ENCODE measurements around the gene ICAM2.
"Not testable (repeated sequence)": the region's sequence is repeated elsewhere in the genome, so short reads cannot be mapped to it uniquely, and the experiment has no call there.

ICAM2 gene

DNA sequence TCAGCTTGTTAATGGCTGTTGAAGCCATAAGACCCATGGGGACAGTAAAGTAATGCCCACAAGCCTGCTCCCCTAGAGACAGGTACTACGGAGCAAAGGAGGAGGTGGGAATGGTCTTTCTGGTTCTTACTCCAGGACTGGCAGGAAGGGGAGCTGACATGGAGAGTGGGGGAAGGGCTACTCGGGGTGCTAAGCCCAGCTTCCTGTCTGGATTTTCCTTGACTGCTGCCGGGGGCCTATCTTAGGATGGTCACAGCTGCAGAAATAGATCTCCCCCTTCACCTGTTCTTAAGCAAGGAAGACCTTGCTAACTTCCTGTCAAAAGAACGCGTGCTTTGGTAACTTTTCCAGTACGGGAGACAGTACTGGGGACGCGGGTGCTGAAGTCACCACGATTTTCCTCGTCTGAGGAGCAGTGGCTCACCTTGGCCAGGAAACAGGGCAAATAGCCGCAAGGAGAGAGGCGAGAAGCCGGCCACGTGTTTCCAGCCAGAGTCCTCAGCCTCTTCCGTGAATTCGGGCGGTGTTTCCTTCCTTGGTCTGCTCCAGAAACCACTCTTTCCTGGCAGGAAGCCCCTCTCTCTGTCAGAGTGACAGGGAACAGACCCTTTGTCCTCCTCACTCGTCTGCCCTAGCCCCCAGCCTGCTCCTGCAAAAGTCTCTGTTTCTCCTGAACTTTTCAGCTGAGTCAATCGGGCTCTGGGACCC lies 22.9 kb downstream of the ICAM2 start:
- DNase-seq (ENCODE audit: low read depth in 2 of 2), result no peak

DNA sequence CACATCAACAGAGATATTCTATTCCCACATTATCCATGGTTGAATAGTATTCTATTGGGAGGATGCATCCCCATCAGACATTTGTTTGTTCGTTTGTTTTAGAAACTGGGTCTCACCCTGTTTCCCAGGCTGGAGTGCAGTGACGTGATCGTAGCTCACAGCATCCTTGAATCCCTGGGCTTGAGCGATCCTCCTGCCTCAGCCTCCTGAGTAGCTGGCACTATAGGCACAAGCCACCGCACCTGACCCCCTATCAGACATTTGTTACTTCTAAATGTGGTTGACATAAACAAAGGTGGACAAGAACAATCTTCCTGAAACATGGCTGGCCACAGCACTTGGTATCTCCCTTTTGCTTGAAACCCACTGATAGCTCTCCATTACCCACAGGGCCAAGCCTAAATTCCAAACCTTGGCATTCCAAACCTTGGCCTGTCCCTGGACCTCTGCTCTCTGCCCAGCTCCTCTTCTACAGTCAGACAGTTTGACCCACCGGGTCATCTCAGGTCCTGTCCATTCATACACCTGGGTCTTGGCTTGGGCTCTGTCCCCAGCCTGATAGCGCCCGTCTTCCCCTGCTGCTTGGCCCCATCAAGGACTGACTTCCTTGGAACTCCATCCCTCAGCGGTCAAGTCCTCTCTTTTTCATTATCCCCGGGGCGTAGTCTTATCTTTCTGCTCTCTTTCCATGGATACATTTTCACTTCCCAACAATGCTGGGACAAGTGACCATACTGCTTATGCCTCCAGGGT lies 23.8 kb downstream of the ICAM2 start:
- DNase-seq (ENCODE audit: low read depth in 2 of 2), result no peak

DNA sequence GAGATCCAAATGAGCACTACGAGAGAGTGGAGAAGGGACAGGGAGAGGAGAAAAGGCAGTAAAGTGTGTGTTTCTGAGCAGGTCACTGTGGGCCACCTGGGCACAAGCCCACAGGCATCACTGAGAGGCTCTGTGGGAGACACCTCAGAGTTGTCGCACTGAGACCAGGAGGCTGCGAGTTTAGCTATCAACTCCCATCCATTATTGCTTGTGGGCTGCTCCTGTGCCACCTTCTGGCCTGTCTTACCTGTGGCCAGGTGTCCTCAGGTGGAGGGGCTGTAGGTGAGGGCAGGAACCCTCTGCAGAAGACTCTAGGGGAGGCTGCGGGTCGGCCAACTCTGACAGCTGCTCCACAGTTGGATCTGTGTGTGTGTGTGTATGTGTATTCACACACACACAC lies 24.8 kb downstream of the ICAM2 start:
- DNase-seq (ENCODE audit: low read depth in 2 of 2), result no peak

DNA sequence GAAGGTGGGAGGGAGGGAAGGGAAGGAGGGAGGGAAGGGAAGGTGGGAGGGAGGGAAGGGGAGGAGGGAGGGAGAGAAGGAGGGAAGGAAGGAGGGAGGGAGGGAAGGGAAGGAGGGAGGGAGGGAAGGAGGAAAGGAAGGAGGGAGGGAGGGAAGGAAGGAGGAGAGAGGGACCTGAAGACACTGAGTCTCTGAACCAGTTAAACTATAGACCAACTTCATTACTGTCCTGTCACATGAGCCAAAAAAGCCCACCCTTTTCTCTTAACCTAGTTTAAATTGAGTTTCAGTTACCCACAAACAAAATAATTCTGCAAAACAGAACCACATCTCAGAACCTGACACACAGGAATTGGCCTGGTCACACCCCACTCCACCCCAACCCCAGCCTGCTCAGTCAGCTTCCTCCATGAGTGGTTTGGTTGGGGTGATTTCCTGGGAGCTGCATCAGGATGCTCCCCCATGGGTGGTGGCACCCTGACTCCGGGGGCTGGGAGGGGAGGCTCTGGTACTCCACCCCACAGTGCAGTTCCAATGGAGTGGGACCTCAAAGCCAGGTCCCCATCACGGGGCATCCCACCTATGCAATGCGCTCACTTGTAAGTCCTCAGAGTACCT lies 27.0 kb downstream of the ICAM2 start:
- no peak for DNase-seq (ENCODE audit: low read depth in 2 of 2)

DNA sequence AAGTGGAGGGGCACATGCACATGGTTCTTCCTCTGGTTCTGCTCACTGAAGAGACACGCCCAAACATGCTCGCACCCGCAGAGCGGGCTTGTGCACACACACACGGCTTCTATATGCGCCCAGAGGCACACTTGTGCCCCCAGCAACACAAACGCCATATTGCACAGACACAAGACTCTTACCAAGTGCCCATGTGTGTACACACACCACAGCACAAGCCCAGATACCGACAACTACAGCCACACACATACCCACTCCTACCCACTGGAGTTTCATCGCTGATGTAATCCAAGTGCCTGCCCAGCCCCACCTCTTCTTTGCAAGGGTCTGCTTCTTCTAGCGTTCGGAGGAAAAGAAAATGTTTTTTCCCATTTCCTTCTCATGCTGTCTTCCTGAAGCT lies 28.8 kb downstream of the ICAM2 start:
- no peak for DNase-seq (ENCODE audit: low read depth in 2 of 2)

DNA sequence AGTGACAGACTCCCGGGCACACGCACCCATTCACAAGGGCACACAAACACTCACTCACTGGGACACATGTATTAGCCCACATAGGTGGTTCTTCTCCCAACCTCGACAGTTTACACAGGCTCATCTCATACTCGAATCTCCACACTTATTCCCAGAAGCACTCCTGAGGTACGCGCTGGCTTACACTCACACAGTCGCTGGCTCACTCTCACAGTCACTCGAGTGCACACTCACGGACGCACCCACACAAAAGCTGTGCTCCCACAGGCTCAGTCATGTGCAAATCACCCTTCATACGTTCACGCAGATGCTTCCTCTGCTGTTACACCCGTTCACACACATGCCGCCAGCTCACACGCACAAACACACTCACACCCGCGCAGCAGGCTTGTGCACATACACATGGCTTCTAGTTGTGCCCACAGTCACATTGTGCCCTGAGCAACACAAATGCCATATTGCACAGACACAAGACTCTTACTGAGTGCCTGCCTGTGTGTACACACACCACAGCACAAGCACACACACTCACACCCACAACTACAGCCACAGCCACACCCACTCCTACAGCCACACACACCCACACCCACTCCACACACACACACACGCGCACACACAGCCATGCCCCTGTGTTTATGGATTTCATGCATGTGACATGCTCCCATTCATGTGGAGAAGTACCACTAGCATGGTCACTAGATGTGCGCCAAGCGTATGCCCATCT lies 30.6 kb downstream of the ICAM2 start:
- no peak for DNase-seq (ENCODE audit: low read depth in 2 of 2)

DNA sequence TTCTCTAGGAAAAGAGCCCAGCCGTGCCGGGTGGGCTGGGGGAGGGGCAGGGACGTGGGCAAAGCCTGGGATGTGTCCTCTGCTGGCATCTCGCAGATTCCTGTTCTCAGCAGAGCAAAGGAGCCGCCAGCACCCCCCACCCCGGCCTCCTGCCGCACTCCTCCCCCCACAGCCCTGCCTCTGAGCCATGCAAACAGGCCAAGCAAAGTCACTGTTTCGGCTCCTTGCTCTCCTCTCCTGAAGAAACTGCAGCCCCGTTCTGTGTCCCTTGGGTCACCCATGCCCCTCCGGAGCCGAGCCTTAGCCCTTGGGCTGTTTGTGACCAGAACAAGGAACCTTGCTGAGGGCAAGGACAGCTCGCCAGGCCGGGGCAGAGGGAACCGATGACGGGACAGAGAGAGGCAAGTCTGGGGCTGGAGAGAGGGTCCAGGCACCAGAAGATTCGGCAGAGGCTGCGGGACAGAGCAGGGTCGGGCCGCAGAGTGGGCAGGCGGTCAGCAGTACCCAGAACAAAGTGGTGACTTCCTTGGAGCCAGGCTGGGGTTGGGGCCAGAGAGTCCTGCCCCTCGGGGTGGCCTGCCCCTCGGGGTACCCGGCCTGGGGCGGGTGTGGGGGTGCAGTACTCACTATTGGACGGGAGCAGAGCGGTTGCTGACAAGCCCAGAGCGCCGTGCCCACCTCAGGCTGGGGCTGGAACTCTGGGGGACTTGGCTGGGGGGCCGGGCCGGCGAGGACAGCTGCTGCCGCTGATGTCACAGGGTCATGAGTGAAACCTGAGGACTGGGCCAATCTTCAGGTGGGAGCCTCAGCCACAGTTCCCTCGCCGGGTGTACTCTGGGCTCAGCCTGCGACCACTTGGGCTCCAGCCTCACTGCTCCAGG lies 31.5 kb downstream of the ICAM2 start:
- no peak for DNase-seq (ENCODE audit: low read depth in 2 of 2)

DNA sequence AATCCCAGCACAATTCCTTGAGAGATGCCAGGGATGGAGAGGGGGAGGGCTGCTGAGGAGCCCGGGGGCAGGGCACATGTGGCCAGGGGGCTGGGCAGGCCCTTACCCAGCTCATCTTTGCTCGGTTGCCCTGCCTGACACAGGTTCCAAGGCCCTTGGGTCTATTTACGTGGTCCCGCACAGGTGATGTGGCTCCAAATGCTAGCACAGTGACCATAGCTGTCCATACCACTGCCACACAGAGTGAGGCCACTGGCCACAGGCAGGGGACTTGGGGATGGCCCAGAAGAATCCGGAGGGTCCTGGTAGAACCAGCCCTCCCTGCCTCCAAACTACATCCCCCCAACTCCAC lies 32.3 kb downstream of the ICAM2 start:
- no peak for DNase-seq (ENCODE audit: low read depth in 2 of 2)

DNA sequence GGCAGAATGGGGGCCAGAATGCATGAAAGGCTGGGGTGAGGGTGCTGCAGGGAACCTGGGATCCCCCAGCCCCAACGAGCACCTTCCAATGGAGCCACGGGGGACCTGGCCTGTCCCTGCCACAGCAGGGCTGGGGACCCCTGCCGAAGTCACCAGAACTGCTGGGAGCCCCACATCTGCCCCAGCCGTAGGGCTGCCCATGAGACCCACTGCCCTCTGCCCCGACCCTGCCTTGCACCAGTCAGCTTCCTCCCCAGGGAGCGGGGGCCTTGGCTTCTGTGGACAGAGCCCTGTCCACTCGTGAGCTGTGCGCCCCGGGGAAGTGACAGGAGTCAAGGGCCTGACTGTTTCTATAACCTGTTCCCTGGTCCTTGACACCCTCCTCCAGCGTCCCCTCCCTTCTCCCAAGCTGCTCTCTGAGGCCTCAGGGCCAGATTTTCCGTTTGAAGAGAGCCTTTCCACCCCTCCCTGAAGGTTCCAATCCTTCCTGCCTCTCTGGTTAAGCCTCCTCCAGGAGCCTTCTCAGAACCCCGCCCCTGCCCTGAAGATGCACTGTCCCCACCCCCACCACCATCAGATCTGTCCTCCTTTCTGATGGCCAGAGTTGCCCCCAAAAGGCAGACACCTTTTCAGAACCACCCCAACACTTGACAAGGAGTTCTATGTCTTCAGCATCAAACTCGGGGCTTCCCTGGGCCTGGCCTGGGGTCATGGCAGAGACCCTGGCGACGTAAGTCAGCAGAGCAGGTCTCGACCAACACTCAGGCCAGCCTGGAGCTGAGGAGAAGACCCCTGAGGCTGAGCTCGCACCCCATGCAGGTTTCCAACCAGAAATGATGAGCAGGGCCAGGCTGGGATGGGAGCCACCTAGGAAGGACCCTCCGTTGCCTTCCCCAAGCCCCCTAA lies 33.0 kb downstream of the ICAM2 start:
- no peak for DNase-seq (ENCODE audit: low read depth in 2 of 2)

DNA sequence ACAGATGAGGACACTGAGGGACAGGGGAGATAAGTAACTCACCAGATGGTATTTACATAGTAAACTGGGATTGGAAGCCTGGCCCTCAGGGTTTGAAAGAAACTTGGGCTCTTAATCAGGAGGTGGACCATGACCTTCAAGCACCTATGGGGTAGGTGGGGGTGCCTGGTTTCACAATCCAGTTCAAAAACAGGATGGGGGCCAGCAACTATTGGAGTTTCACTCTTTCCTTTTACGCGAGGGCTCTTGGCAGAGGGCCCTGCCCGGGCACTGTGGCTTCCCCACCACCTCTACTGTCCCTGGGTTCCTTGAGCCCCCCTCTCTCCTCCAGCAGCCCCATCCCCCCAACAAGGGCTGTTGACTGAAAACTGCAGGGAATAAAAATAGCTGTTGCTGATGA lies 33.6 kb downstream of the ICAM2 start:
- no peak for DNase-seq (ENCODE audit: low read depth in 2 of 2)

DNA sequence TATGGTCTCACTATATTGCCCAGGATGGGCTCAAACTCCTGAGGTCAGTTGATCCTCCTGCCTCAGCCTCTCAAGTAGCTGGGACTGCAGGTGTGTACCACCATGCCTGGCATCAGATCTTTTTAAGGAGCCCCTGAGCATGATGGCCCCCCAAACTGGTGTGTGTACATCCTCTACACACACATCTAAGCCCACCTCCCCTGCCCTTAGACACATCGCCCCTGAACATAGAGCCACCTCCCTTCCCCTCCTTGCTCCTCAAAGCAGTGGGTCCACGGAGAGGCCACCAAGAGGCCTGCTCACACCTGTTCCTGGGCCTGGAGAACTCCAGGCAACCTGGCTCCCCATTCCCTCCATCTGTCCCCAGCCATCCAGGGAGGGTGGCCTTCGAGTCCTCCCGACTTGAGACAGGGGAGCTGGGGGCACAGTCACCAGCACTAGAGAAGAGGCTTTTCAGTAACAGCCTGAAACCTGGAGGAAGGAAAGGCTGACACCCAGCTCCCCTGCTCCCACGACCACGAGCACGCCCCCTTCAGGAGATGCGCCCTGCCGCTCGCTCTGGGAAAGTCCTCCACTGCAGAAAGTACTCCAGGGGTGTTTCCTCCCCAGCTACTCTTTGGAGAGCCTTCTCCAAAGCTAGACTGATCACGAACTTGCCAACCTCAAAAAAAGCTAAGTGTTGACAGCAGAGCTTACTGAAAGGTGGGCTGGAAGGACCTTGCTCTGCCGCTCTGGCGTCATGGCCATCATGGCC lies 34.9 kb downstream of the ICAM2 start:
- DNase-seq (ENCODE audit: low read depth in 2 of 2), result no peak

DNA sequence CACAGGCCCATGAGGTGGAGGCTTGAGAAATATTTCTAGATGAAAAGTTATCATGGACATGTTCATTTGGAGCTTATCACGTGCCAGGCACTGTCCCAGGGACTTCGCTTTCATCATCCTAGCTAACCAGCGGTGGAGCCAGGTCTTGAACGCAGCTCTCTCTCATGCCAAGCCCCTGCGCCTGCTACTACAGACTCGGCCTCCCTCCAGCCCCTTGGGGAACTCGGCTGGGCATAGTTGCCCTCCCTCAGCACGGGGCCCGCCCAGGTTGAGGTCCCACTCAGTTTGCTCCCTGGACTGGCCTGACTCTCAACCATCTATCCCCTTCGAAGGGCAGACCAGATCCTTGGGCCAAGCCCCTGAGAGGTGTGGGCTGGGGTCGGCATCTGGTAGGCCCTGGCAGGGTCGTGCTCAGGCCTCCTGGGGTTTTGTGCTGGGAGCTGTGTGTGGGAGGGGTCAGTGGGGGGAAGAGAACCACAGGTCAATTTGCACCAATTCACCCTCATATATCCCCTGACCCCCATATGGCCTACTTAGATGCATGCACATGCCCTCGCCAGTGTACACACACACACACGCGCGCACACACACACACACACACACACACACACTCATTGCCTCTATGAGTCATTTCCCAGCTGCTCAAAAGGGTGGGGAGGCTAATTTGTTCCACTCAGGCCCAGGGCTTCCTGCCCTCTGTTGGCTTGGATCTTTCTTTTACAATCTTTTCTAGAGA lies 35.6 kb downstream of the ICAM2 start:
- peak; percentile 38 to 42 for DNase-seq (ENCODE audit: low read depth in 2 of 2)

DNA sequence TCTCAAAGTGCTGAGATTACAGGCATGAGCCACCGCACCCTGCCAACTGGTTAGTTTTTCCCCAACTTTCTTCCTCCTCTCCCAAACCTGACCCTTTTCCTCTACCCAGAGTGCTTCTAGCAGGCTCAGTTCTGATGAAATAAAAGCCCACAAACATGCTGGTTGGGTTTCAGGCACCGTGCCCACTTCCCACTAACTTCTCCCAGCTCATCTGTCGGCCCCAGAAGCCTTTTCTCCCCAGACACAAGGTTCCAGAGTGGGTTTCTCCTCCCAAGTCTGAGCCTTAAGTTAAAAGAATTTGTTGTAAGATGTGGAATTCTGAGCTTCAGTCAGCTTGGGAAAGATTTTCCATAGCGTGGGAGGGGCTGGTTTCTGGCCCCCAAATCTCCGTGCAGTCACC lies 36.2 kb downstream of the ICAM2 start:
- DNase-seq (ENCODE audit: low read depth in 2 of 2), result no peak

DNA sequence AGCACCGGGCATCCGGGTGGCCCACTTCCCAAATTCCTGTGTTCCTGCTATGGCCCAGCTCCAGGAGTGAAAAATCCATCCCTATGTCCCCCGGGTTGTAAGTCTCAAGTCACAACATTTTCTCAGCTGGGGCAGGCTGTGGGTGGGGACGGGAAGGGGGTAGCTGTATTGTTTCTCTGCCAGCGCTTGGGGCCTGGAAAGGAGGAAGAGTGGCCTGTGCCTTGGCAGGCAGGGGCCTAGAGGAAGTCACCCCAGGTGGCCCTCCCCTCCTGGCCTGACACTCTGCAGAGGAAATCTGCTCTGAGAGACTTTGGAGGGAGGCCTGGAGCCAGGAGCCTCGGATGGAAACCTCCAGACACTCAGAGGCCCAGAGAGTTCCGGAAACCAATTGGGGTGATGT lies 37.1 kb downstream of the ICAM2 start:
- DNase-seq (ENCODE audit: low read depth in 2 of 2), result no peak

DNA sequence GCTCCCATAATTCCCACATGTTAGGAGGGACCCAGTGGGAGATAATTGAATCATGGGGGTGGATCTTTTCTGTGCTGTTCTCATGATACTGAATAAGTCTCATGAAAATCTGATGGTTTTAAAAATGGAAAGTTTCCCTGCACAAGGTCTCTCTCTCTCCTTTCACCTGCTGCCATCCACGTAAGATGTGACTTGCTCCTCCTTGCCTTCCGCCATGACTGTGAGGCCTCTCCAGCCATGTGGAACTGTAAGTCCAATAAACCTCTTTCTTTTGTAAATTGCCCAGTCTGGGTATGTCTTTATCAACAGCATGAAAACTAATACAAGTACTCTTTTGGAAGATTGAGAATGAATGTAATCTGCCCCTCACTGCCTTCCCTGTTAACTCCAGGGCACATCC lies 37.8 kb downstream of the ICAM2 start:
- not testable (repeated sequence) for DNase-seq (ENCODE audit: low read depth in 2 of 2)

DNA sequence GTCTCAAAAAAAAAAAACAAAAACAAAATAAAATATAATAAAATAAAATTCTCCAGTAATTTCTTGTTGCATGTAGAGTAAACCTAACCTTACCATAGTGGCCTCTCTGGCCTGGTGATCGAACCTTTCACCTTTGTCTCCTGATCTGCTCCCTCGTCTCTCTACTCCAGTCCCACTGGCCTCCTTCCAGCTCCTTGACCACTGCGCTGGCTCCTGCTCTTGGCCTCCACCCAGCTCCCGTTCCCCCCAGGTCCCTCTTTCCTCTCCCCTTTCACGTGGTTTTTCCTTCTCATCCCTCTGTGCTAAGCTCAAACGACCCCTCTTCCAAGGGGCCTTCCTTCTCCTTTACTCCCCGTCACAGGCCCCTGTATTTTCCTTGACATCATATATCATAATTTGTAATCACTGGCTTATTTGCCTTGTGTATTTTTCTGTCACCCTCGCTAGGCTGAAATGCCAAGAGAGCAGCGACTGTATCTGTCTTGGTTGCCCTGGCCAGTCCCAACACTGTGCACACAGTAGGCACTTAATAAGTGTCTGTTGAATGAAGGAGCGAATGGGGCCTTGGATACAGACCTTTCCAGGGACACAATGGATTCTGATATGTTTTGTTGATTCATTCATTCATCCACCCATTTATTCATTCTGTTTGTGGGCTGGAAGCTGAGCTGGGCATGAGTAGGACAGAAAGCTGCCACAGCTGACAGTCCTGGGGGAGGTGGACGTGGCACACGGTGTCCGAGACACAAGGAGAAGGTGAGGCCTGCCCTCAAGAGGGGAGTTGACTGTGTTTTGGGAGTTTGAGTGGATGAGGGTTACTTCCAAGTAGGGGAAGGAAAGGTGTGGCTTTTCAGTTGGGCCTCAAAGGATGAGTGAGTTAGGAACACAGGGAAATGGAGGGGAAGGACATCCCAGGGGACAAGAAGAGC lies 41.9 kb downstream of the ICAM2 start:
- DNase-seq (ENCODE audit: low read depth in 2 of 2), result no peak

DNA sequence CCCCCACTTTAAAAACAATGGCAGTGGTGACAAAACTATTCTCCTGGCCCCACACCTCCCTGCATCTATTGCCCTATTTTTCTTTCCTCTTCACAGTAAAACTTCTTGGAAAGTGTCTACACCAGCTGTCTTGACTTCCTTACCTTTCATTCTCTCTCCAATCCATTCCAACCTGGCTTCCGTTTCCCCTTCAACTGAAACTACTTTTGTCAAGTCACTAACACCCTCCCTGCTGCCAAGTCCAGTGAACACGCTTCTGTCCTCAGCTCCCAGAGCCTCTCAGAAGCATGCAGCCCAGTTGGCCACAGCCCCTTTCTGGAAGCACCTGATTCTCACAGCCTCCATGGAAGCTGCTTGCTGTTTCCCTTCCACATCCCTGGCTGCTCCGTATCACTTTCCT lies 43.7 kb downstream of the ICAM2 start:
- no peak for DNase-seq (ENCODE audit: low read depth in 2 of 2)

DNA sequence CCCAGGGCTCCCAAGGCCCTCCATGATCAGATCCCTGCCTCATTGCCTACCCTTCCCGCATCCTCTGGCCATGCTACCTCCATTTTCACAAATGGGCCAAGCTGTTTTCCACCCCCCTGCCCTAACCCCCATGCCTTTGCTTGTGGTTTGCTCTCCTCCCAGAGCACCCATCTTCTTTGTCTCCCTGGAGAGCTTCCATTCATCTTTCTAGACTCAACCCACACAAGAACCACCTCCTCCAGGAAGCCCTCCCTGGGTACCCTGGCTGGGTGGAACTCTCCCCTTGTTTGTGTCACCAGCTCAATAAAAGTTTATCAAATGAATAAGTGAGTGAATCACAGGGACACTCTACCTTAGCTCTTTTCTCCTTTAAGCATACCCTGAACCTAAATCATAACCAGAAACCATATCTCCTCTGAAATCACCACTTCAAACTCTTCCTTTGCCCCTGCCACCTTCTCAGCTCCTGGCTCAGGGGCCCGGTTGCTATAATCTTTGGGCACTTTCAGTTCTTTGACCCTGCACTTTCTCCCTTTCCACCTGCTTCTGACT lies 44.8 kb downstream of the ICAM2 start:
- DNase-seq (ENCODE audit: low read depth in 2 of 2), result no peak

All from activated CD4-positive, alpha-beta T cell treated with anti-CD3 and anti-CD28 coated beads for 24 hours (primary cell).